Testis (tissue), 5 donors: ENCODE data around the gene OR2D2. TPM values are rescaled to one million over a fixed set of nuclear protein-coding genes. Genes with fewer than 3 reads are reported as not detected.

Experiments
- DNase-seq: peaks from one replicate; pipeline ENCODE4 v3.0.0-alpha.2; 2019
- H3K27ac ChIP-seq, 2 donors: fragments of 200-600 bp; sonication (generic); one replicate each; pipeline ENCODE4 v1.5.1; 2019
- H3K27me3 ChIP-seq: fragments of 200-600 bp; sonication (generic); one replicate; pipeline ENCODE4 v1.5.1; 2019
- H3K36me3 ChIP-seq: fragments of 200-600 bp; sonication (generic); one replicate; pipeline ENCODE4 v1.5.1; 2017; ENCODE audit warnings: low read depth; ENCODE audit errors: missing control alignments
- H3K4me1 ChIP-seq: fragments of 200-600 bp; sonication (generic); one replicate; pipeline ENCODE4 v1.5.1; 2019
- H3K4me3 ChIP-seq, 2 donors: fragments of 200-600 bp; sonication (generic); one replicate each; pipeline ENCODE4 v1.5.1; 2017 to 2019
- H3K9me3 ChIP-seq: fragments of 200-600 bp; sonication (generic); one replicate; pipeline ENCODE4 v1.5.1; 2017
- CTCF ChIP-seq, 3 experiments: fragments of 450-650 bp in 2 of 3; fragments of 200-600 bp in 1 of 3; sonication (generic) in 1 of 3; IDR thresholded peaks; one replicate each; pipeline ENCODE4 v1.5.1; 2016 to 2019; ENCODE audit warnings: antibody characterized with exemption in 3 of 3, mild to moderate bottlenecking in 2 of 3, moderate library complexity in 1 of 3
- POLR2A ChIP-seq: fragments of 450-650 bp; IDR thresholded peaks from one replicate; pipeline ENCODE4 v1.6.1; 2017; ENCODE audit warnings: antibody characterized with exemption, mild to moderate bottlenecking, moderate library complexity
- WGBS, 2 donors: methylation state at CpG; one replicate each; pipeline ENCODE4 v1.1.5; 2018; 5-methylcytosine and 5-hydroxymethylcytosine counted together
- intact Hi-C: fragments of 100-400 bp; cut with DNase I; formaldehyde crosslinking; loops from one replicate; pipeline ENCODE4 v1.15.1; 2023; ENCODE audit warnings: low total_unique reads
- long read RNA-seq, 2 donors: transcript quantifications; one replicate each; lab custom pipeline, GENCODE V29; 2026
- polyA plus RNA-seq: library from polyadenylated mRNA; stranded (reverse); fragments of 350-450 nt; fragmentation: Illumina TruSeq; extraction: RNeasy Lipid Tissue Mini Kit (QIAGEN cat#74804); gene quantifications from one replicate; pipeline ENCODE4 v1.2.3, GENCODE V29; 2014; ENCODE audit warnings: low read depth, low replicate concordance; ENCODE audit not compliant: insufficient read depth
- total RNA-seq, 2 donors: library from RNA; depleted of rRNA; stranded (reverse); fragments of >200 nt; gene quantifications; one replicate each; pipeline ENCODE4 v1.2.3, GENCODE V29; 2016

The OR2D2 gene, protein sequence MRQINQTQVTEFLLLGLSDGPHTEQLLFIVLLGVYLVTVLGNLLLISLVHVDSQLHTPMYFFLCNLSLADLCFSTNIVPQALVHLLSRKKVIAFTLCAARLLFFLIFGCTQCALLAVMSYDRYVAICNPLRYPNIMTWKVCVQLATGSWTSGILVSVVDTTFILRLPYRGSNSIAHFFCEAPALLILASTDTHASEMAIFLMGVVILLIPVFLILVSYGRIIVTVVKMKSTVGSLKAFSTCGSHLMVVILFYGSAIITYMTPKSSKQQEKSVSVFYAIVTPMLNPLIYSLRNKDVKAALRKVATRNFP
- total RNA-seq (1 to 10 TPM; 2.8 to 3.2 TPM), polyA plus RNA-seq (not detected)
- long read RNA-seq, donor 1: 0 reads
- long read RNA-seq, donor 2: 0 reads

GRCh38 chr11:6892400-6892799, at the start of gene OR2D2:
OR2D2 (minus strand) TSS chr11:6892500; CDS start chr11:6892500, 0 bp downstream.
- no peak within 1 kb of the TSS for H3K4me3 ChIP-seq
- 97% methylated on average over 2 of the region's 2 CpGs for WGBS, 2 donors

GRCh38 chr11:6941970-6942369, 49.7 kb upstream of the OR2D2 start:
- H3K9me3 ChIP-seq: no peaks in the 10 kb centered on the region
- H3K4me3 ChIP-seq: no peak overlapping the region
- H3K27ac ChIP-seq: no peak overlapping the region
- no peak for DNase-seq
- intact Hi-C loops: no loop called here
- TF ChIP-seq POLR2A (no peak), CTCF (IDR thresholded peaks at IDR 0.05) (no peak)
- H3K4me1 ChIP-seq: no peaks in the 10 kb centered on the region
- no peaks in the 10 kb centered on the region for H3K27me3 ChIP-seq
- H3K36me3 ChIP-seq: no peaks in the 10 kb centered on the region

More at GRCh38 chr11:6892400-6892799, at the start of gene OR2D2:
- TF ChIP-seq CTCF (IDR thresholded peaks at IDR 0.05): no peak
- no peak for TF ChIP-seq POLR2A
- no peak for DNase-seq
- Histone ChIP-seq H3K4me1 (no peaks in the 10 kb centered on the region), H3K27me3 (no peaks in the 10 kb centered on the region), H3K9me3 (no peaks in the 10 kb centered on the region), H3K36me3 (no peaks in the 10 kb centered on the region), H3K27ac (no peak within 1 kb of the TSS)
- intact Hi-C loops: no loop called here

GRCh38 chr11:6932145-6932544, 39.8 kb upstream of the OR2D2 start:
- Histone ChIP-seq H3K27me3 (no peaks in the 10 kb centered on the region), H3K36me3 (no peaks in the 10 kb centered on the region), H3K27ac (no peak overlapping the region), H3K9me3 (no peaks in the 10 kb centered on the region), H3K4me3 (no peak overlapping the region), H3K4me1 (no peaks in the 10 kb centered on the region)
- DNase-seq: no peak
- no peak for TF ChIP-seq CTCF (IDR thresholded peaks at IDR 0.05)
- no peak for TF ChIP-seq POLR2A
- WGBS, 2 donors: 93 to 98% methylated on average over 7 of the region's 7 CpGs
- intact Hi-C loops: no loop called here

DNA sequence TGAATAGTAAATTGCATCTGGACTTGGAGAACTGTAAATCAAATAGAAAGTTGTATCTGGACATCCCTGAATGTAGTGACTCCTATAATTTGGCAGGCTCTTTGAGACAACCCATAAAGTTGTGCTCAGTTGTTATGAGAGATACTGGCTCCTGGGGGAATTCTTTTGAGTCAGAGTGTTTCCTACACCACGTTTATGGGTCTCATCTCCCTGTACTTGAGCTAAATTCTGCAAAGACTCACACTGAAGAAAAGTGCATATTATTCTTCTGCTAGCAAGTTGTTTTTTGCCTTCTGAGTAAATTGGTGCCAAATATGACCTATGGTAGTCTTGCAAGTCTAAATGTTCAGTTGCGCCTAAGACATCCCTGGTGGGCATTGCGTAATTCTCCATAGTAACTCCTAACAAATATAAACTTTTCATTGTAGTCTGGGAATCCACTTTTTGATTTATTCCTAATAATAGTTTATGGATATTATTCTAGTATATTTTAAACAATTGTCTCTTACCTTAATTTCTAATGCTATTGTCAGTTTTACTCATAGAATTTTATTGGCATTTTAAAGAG, 38.9 kb upstream of the OR2D2 start:
- intact Hi-C loops: no loop called here
- H3K9me3 ChIP-seq: no peaks in the 10 kb centered on the region
- no peaks in the 10 kb centered on the region for H3K27me3 ChIP-seq
- WGBS, 2 donors: 88 to 94% methylated on average over 3 of the region's 3 CpGs
- no peak for DNase-seq
- H3K36me3 ChIP-seq: no peaks in the 10 kb centered on the region
- H3K4me1 ChIP-seq: no peaks in the 10 kb centered on the region
- no peak overlapping the region for H3K4me3 ChIP-seq
- TF ChIP-seq CTCF (IDR thresholded peaks at IDR 0.05) (no peak), POLR2A (no peak)
- H3K27ac ChIP-seq: no peak overlapping the region
